ENCODE results near the gene MCM10. TPM values are rescaled to one million over a fixed set of nuclear protein-coding genes. Genes with fewer than 3 reads are reported as not detected.

MCM10 gene
- total RNA-seq (2014; rRNA removed) = 14.3 and 16.1 TPM in 2 replicates
- percentile 46 among the genes with signal in this experiment for Bru-seq, nascent RNA
- percentile 50 among the genes with signal in this experiment for BruChase-seq, experiment 1, labeled RNA remaining after a 6-hour chase
- BruChase-seq, experiment 2, labeled RNA remaining after a 2-hour chase = percentile 29 among the genes with signal in this experiment
- long read RNA-seq, full-length matches to known transcripts = 1 of 2 reads
- long read RNA-seq, partial matches to known transcripts = 1 of 2 reads
- long read RNA-seq, other reads (novel, unspliced or antisense) = 0 of 2 reads

- ATAC-seq (peak; percentile 99), DNase-seq (peak; percentile 96)
- TF ChIP-seq CTCF (conservative IDR thresholded peaks at IDR 0.05; ENCODE audit: low read depth, low read length) (peak; percentile 65), EZH2phosphoT487 (IDR thresholded peaks at IDR 0.05; ENCODE audit: borderline replicate concordance, low read length) (no peak)
- Histone ChIP-seq H3K9ac (ENCODE audit: low read length) (peak within 1 kb of the TSS; percentile 89), H3K4me1 (ENCODE audit: insufficient read depth, low read length) (no peaks in the 10 kb centered on the region), H3K9me3 (ENCODE audit: low read length) (no peaks in the 10 kb centered on the region), H3K4me3 (ENCODE audit: low read length) (peak within 1 kb of the TSS; percentile 89), H3K27me3 (ENCODE audit: low read length) (no peaks in the 10 kb centered on the region), H2AFZ (ENCODE audit: low read length) (peak within 1 kb of the TSS; percentile 96), H4K20me1 (ENCODE audit: low read length) (no peaks in the 10 kb centered on the region), H3K4me2 (ENCODE audit: low read length) (peak within 1 kb of the TSS; percentile 91), H3F3A (ENCODE audit: low read length, unreplicated experiment) (no peaks in the 10 kb centered on the region), H3K79me2 (ENCODE audit: low read length) (peaks cover 30% of the 10 kb centered on the region), H3K36me3 (ENCODE audit: low read depth, low read length) (no peaks in the 10 kb centered on the region), H3K9me2 (replicated peaks; ENCODE audit: low read length) (no peaks in the 10 kb centered on the region), H3K27ac (ENCODE audit: low read length) (no peak within 1 kb of the TSS)
- CTCF ChIA-PET = interaction anchor here (0.6 kb wide), 3 partner anchors 10 to 530 kb away, joined by 3 read pairs; no protein-coding TSS in a partner anchor
- intact Hi-C loops (cut with micrococcal nuclease) = loop anchor here (2.0 kb wide), 2 partner anchors 116 to 142 kb away; no protein-coding TSS in a partner anchor
- POLR2A ChIA-PET (ENCODE audit: unreplicated experiment) = no interaction called here
- no TSS peak for BruUV-seq (replicated peaks)
Observed at GRCh38 chr10:13160934-13161856, at the start of gene MCM10. MCM10 (plus strand) TSS chr10:13161558; CDS start chr10:13164203, 2,645 bp downstream.

- Histone ChIP-seq H3K27ac (ENCODE audit: low read length) (no peak overlapping the region), H3K9me3 (ENCODE audit: low read length) (no peaks in the 10 kb centered on the region), H2AFZ (ENCODE audit: low read length) (no peak overlapping the region), H3K9me2 (replicated peaks; ENCODE audit: low read length) (no peaks in the 10 kb centered on the region), H3K27me3 (ENCODE audit: low read length) (no peaks in the 10 kb centered on the region), H3F3A (ENCODE audit: low read length, unreplicated experiment) (no peaks in the 10 kb centered on the region), H3K9ac (ENCODE audit: low read length) (no peak overlapping the region), H3K79me2 (ENCODE audit: low read length) (no peaks in the 10 kb centered on the region), H3K4me1 (ENCODE audit: insufficient read depth, low read length) (no peaks in the 10 kb centered on the region), H3K4me2 (ENCODE audit: low read length) (no peak overlapping the region), H4K20me1 (ENCODE audit: low read length) (no peaks in the 10 kb centered on the region), H3K36me3 (ENCODE audit: low read depth, low read length) (no peaks in the 10 kb centered on the region), H3K4me3 (ENCODE audit: low read length) (no peak overlapping the region)
- ChIA-PET CTCF (no interaction called here), POLR2A (ENCODE audit: unreplicated experiment) (no interaction called here)
- BruUV-seq (replicated peaks) = no TSS peak
- TF ChIP-seq EZH2 (IDR thresholded peaks at IDR 0.05; ENCODE audit: low read length, unreplicated experiment) = no peak
- TF ChIP-seq EZH2phosphoT487 (IDR thresholded peaks at IDR 0.05; ENCODE audit: borderline replicate concordance, low read length) = no peak
- TF ChIP-seq CTCF (conservative IDR thresholded peaks at IDR 0.05; ENCODE audit: low read depth, low read length) = no peak
- intact Hi-C loops (cut with micrococcal nuclease) = no loop called here
- ATAC-seq (no peak), DNase-seq (no peak)
Observed at GRCh38 chr10:13113544-13113943, 47.8 kb upstream of the MCM10 start.

Data from PC-3 (cell line).